ENCODE data around the gene LTO1. TPM values are rescaled to one million over a fixed set of nuclear protein-coding genes. Genes with fewer than 3 reads are reported as not detected.

LTO1 gene
- total and polyA plus RNA-seq, 2 of the 13 experiments (the other 11 are each of a cell fraction or from before 2014, with no cell fraction given): 11.8 to 15.0 TPM

DNA sequence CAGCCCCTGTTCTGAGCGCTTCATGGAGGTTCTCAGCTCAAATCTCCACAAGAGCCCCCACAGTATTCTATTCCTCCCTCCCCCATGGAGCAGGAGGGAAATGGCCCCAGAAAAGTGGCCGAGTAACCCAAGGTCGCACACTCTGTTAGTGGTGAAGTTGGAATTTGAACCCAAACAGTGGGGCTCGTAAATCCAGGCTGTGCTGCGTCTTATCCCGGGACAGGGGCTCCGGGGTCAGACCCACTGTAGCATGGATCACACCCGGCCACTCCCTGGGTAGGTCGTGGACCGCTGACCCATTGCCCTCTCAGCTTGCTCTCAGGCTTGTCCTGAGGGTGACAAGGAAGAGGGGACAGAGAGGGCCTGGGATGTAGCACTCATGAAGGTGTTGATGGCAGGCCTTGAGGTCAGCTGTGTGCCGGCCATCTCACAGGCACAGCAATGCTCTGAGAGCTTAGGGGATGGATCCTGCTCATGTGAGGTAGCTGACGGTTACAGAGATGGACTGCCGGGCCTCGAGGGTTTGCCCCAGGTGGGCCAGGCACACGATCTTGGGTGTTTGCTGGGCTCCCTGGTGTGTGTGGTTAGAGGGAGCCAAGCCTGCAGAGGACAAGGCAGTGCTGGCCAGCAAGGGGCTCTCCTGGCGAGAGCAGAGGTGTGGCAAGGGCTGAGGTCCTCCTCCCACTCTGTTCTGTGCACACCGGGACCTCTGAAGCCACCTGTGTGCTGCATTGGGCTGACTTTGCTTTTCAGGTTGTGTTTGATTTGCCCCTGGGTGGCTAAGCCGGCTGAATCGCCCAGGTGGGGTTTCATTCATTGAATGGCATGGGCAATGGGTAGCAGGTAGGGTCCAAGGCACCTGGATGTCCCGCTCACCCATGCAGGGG, 31.0 kb upstream of the LTO1 start (continued):
- TF ChIP-seq, protein P1, sequence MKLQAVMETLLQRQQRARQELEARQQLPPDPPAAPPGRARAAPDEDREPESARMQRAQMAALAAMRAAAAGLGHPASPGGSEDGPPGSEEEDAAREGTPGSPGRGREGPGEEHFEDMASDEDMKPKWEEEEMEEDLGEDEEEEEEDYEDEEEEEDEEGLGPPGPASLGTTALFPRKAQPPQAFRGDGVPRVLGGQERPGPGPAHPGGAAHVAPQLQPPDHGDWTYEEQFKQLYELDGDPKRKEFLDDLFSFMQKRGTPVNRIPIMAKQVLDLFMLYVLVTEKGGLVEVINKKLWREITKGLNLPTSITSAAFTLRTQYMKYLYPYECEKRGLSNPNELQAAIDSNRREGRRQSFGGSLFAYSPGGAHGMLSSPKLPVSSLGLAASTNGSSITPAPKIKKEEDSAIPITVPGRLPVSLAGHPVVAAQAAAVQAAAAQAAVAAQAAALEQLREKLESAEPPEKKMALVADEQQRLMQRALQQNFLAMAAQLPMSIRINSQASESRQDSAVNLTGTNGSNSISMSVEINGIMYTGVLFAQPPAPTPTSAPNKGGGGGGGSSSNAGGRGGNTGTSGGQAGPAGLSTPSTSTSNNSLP (IDR thresholded peaks at IDR 0.05; ENCODE audit: low read depth, low read length): no peak
- TF ChIP-seq ASH2L (IDR thresholded peaks at IDR 0.05; ENCODE audit: insufficient read length, low read depth, low read length) (peak; percentile 46), TARDBP (CRISPR knock-in tag; IDR thresholded peaks at IDR 0.05) (peak; percentile 51; the same call in 1 of the 2 replicates), SIX4 (CRISPR knock-in tag; IDR thresholded peaks at IDR 0.05) (no peak), FOXO1 (CRISPR knock-in tag; IDR thresholded peaks at IDR 0.05) (0 out of 2 replicates have a peak, but pooled peaks have one; percentile 19), ZC3H4 (CRISPR knock-in tag; IDR thresholded peaks at IDR 0.05; ENCODE audit: borderline replicate concordance) (0 out of 2 replicates have a peak, but pooled peaks have one; percentile 26)

DNA sequence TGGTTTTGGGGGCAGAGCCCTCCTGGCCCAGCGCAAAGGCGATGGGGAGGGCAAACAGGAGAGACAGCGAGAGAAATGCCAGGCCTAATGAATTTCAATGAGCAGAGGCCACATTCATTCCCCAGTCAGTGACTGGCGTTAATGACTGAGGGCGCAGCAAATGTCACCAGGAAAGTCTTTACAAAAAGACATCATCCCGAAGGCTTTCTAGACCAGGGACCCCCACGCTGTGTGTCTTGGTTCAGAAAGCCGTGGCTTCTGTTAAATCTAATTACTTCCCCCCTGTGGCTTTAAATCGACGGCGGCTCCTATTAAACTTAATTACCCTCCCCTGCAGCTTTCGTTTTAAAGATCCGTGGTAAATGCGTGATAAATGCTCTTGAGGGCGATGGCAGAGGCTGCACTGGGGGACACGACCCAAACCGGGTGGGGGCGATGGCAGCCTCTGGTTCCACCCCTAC, 30.2 kb upstream of the LTO1 start:
- POLR2A ChIA-PET: no interaction called here

More for the DNA sequence above, 30.2 kb upstream of the LTO1 start:
- intact Hi-C loops (cut with micrococcal nuclease; ENCODE audit: unreplicated experiment): loop anchor here (5.0 kb wide), 1 partner anchor 97 kb away; no protein-coding TSS in a partner anchor
- Histone ChIP-seq H2AFZ (ENCODE audit: low read length) (no peak overlapping the region), H3K9ac (ENCODE audit: insufficient read depth, low read depth, low read length) (peak overlapping the region; percentile 52; the same call in 1 of the 2 replicates), H3K36me3 (replicated peaks in 1 of 2; ENCODE audit: control insufficient read depth in 1 of 2, insufficient read depth in 2 of 2, low read length in 2 of 2) (no peaks in the 10 kb centered on the region), H3K27ac (ENCODE audit: extremely low read length, insufficient read depth, low read length) (peak overlapping the region; percentile 70), H3K4me3 (replicated peaks in 1 of 3; ENCODE audit: insufficient read depth in 1 of 3, low read depth in 2 of 3, low read length in 3 of 3) (peak overlapping the region in 2 of 3 experiments; percentile 5 to 67; a peak in 2 of 6 replicates), H3K4me1 (ENCODE audit: insufficient read depth, low read length) (peaks cover 79% of the 10 kb centered on the region), H3K79me2 (ENCODE audit: insufficient read depth, low read length) (no peaks in the 10 kb centered on the region), H3K27me3 (ENCODE audit: control insufficient read depth in 1 of 2, insufficient read depth in 2 of 2, low read length in 2 of 2) (no peaks in the 10 kb centered on the region), H3K9me3 (ENCODE audit: low read length) (no peaks in the 10 kb centered on the region), H3K4me2 (ENCODE audit: low read depth, low read length) (peak overlapping the region; percentile 91), H4K20me1 (ENCODE audit: insufficient read depth, low read length) (no peaks in the 10 kb centered on the region)
- CTCF ChIA-PET (ENCODE audit: low intra/inter-chr PET ratio, low total read pairs): no interaction called here
- WGBS (ENCODE audit: low lambda C conversion rate): 71% methylated on average over 18 of the region's 18 CpGs
- in situ Hi-C loops (cut with HindIII; ENCODE audit: extremely low pct_ligation_motif_present, low pct_unique_long_range_greater_than_20kb): no loop called here
- no peak for FAIRE-seq
- no peak for TF ChIP-seq RNF2 (conservative IDR thresholded peaks at IDR 0.05; ENCODE audit: low read depth)
- no peak for TF ChIP-seq JUNB (CRISPR knock-in tag; IDR thresholded peaks at IDR 0.05; ENCODE audit: borderline replicate concordance)
- TF ChIP-seq ZNF484 (CRISPR knock-in tag; IDR thresholded peaks at IDR 0.05; ENCODE audit: borderline replicate concordance, low read depth): no peak
- peak; percentile 16; the same call in 1 of the 2 replicates for TF ChIP-seq SALL2 (CRISPR knock-in tag; IDR thresholded peaks at IDR 0.05)
- TF ChIP-seq ZMYM3 (CRISPR knock-in tag; IDR thresholded peaks at IDR 0.05): no peak
- TF ChIP-seq, protein P2, sequence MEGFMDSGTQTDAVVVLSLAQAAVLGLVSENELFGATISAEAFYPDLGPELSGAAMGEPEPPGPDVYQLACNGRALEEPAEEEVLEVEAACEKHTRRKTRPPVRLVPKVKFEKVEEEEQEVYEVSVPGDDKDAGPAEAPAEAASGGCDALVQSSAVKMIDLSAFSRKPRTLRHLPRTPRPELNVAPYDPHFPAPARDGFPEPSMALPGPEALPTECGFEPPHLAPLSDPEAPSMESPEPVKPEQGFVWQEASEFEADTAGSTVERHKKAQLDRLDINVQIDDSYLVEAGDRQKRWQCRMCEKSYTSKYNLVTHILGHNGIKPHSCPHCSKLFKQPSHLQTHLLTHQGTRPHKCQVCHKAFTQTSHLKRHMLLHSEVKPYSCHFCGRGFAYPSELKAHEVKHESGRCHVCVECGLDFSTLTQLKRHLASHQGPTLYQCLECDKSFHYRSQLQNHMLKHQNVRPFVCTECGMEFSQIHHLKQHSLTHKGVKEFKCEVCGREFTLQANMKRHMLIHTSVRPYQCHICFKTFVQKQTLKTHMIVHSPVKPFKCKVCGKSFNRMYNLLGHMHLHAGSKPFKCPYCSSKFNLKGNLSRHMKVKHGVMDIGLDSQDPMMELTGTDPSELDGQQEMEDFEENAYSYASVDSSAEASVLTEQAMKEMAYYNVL (CRISPR knock-in tag; IDR thresholded peaks at IDR 0.05; ENCODE audit: borderline replicate concordance): 0 out of 2 replicates have a peak, but pooled peaks have one; percentile 9
- no peak for DNase-seq (ENCODE audit: low spot score)
- no TSS peak for BruUV-seq (replicated peaks)
- no peak for ATAC-seq

Measured in HepG2 (cell line).